Epithelial cell of proximal tubule (primary cell): Measurements from ENCODE around the gene MYO1B. TPM values are rescaled to one million over a fixed set of nuclear protein-coding genes. Genes with fewer than 3 reads are reported as not detected.

Source experiments
- DNase-seq: peaks from one replicate; pipeline ENCODE4 v3.0.0-alpha.2; 2011; ENCODE audit warnings: low read depth
- H3K4me3 ChIP-seq: 2 replicates; pipeline ENCODE4 v1.5.1; 2011; ENCODE audit warnings: low read depth, mild to moderate bottlenecking, low read length
- total RNA-seq: library from RNA; depleted of rRNA; stranded (reverse); fragments of >200 nt; gene quantifications from 2 replicates; pipeline ENCODE4 v1.2.3, GENCODE V29; 2015
- TF ChIP-seq, protein P1 (sequence below): conservative IDR thresholded peaks from 2 replicates; pipeline ENCODE4 v1.5.1; 2012; ENCODE audit warnings: low read depth, mild to moderate bottlenecking, low read length

Gene MYO1B
- total RNA-seq, 1 donor from 2014 or later: 69.6 TPM

DNA sequence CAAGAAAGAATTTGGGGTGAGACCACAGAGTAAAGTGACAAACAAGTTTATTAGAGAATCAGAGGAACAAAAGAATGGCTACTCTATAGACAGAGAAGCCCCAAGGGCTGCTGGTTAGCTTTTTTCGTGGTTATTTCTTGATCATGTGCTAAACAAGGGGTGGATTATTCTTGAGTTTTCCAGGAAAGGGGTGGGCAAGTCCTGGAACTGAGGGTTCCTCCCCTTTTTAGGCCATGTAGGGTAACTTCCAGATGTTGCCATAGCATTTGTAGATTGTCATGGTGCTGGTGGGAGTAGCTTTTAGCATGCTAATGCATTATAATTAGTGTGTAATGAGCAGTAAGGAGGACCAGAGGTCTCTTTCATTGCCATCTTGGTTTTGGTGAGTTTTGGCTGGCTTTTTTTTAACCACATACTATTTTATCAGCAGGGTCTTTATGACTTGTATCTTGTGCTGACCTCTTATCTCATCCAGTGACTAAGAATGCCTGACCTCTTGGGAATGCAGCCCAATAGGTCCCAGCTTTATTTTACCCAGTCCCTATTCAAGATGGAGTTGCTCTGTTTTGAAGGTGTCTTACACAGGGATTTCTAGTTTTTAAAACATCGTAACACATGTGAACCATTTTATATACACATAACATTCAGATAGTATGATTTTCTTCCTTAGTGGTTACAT, 77.8 kb downstream of the MYO1B start:
- H3K4me3 ChIP-seq: no peak overlapping the region
- no peak for DNase-seq

DNA sequence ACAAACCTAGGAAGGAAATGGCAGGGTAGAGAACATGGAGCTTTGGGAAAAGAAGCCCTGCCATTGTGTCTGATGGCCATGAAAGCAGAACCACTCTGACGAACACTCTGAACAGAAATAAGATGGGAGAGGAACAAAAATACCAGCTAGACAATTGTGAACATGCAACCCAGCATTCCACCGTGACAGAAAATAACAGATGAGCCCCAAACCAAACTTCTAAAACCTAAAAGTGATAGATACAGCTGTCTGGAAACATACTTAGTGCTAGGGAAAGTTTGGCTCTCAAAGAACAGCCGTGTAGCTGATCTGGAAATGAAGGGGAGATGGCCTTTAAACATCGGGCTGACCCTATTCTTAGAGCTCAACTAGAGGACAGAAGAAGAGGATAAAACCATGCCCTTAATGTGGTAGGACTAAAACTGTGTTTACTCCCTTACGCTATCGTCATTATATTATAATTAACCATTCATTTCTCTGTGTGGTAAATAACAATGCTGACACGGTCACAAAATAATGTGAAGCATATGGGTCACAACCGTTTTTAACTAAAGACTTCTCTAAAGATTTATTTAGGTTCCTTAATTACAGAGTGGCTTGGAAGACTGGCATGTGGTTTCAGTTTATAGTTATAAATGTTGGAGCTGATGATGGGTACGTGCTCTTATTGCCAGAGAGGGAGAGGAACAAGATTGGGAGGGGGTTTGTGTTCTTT, 80.6 kb downstream of the MYO1B start:
- H3K4me3 ChIP-seq: no peak overlapping the region
- no peak for DNase-seq
- TF ChIP-seq, protein P1, sequence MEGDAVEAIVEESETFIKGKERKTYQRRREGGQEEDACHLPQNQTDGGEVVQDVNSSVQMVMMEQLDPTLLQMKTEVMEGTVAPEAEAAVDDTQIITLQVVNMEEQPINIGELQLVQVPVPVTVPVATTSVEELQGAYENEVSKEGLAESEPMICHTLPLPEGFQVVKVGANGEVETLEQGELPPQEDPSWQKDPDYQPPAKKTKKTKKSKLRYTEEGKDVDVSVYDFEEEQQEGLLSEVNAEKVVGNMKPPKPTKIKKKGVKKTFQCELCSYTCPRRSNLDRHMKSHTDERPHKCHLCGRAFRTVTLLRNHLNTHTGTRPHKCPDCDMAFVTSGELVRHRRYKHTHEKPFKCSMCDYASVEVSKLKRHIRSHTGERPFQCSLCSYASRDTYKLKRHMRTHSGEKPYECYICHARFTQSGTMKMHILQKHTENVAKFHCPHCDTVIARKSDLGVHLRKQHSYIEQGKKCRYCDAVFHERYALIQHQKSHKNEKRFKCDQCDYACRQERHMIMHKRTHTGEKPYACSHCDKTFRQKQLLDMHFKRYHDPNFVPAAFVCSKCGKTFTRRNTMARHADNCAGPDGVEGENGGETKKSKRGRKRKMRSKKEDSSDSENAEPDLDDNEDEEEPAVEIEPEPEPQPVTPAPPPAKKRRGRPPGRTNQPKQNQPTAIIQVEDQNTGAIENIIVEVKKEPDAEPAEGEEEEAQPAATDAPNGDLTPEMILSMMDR: no peak

More for the DNA sequence above, 77.8 kb downstream of the MYO1B start:
- TF ChIP-seq, protein P1: no peak

DNA sequence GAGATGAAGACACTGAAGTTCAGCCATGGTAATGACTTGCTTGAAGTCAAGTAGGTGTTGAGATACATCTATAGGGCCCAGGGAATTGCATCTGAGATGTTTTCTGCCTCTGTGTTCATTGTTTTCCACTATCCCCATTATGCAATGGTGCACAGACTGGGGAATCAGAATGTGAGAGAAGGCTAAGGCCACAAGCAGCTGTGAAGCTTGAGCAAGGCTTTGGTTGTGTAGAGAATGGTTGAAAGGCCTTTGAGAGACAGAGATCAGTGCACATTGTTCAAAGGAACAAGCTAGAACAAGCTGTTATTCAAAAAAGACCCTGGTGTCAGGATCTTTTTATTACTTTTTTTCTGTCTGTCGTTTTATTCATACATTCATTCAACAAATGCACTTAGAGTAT, 82.3 kb downstream of the MYO1B start:
- DNase-seq: no peak
- no peak overlapping the region for H3K4me3 ChIP-seq
- TF ChIP-seq, protein P1: no peak

DNA sequence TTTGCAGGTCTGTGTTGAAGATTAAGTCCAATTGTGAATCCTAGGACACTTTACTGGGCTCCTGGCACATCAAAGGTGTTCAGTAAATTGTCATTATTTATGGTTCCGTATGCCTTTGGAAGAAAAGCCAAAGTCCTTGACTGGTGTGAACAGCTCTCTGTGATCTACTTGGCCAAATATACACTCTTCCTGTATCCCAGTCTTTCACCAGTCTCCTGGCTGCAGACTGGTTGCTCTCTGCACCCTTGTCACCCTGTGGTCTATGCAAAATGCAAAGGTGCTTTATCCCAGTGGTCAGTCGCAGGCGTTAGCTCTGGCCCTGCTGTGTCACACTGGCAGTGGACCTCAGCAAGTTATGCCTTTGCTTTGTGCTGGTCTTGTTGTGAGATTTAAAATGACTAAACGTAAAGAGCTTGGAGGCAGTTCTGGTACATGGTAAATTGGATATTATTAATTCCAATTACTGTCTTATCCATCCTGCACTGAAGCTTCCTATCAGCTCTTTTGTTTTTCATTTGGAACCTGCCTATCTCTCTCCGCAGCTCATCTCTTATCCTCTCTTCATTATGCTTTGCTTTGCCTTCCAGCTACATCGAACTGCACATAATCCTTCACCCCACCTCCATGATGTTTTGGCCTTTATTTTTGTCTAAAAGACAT, 83.1 kb downstream of the MYO1B start:
- DNase-seq: no peak
- TF ChIP-seq, protein P1: no peak
- no peak overlapping the region for H3K4me3 ChIP-seq

DNA sequence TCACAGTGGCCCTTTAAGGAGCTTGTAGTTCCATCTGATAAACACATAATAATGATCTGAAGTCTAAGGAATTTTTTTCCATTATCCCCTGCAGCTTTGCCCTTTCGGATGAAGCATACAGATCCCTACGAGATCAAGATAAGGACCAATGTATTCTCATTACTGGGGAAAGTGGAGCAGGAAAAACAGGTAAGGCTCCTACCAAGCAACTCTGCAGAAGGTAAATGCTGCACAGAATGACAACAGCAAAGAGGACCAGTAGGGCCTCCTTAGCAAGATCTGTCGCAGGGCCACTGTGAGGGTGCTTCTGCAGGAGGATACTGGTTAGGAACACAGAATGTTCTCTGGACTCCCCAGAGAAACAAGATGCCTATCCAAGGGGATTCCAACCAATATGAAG, 84.6 kb downstream of the MYO1B start:
- TF ChIP-seq, protein P1: no peak
- no peak for DNase-seq
- H3K4me3 ChIP-seq: no peak overlapping the region

DNA sequence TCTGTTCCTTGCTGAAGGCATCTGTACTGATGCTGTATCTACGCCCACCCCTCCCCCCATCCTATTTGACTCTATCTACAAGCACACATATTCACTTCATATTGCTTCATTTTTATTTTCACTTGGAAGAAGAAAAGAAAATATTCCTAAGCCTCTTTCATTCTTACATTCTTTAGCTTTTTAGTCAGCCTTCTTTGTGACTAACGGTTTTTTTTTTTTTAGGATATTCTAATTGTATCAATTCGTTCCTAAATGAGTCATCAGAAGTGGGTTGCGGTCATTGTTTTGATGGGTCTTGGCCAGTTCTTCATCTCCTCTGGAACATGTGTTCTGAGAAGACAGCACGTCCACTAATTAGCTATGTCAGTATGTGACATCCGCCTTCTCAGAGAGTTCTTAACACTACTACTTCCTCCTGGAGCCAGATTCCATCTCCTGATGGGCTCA, 88.7 kb downstream of the MYO1B start:
- DNase-seq: no peak
- H3K4me3 ChIP-seq: no peak overlapping the region
- TF ChIP-seq, protein P1: no peak
